Measurements from ENCODE around the gene HIC2.
"Not testable (repeated sequence)": the region's sequence is repeated elsewhere in the genome, so short reads cannot be mapped to it uniquely, and the experiment has no call there.

Gene HIC2

GRCh38 chr22:21435998-21436810 lies 19.0 kb downstream of the HIC2 start:
- not testable (repeated sequence) for DNase-seq

- not testable (repeated sequence) for DNase-seq
These were observed 20.8 kb downstream of the HIC2 start for GRCh38 chr22:21438013-21438412.

GRCh38 chr22:21440018-21440636 lies 23.0 kb downstream of the HIC2 start:
- not testable (repeated sequence) for DNase-seq

GRCh38 chr22:21440676-21441075 lies 23.5 kb downstream of the HIC2 start:
- not testable (repeated sequence) for DNase-seq

- not testable (repeated sequence) for DNase-seq
These were observed 24.0 kb downstream of the HIC2 start for GRCh38 chr22:21441170-21441569.

- not testable (repeated sequence) for DNase-seq
These were observed 25.0 kb downstream of the HIC2 start for GRCh38 chr22:21442123-21442522.

GRCh38 chr22:21442646-21443045 lies 25.5 kb downstream of the HIC2 start:
- peak; percentile 18 for DNase-seq

GRCh38 chr22:21443057-21443734 lies 26.0 kb downstream of the HIC2 start:
- DNase-seq: peak; percentile 46

GRCh38 chr22:21443735-21444421 lies 26.7 kb downstream of the HIC2 start:
- DNase-seq: peak; percentile 43

- DNase-seq: peak; percentile 44
These were observed 27.7 kb downstream of the HIC2 start for GRCh38 chr22:21444701-21445436.

GRCh38 chr22:21445437-21446127 lies 28.4 kb downstream of the HIC2 start:
- no peak for DNase-seq

GRCh38 chr22:21446128-21446826 lies 29.1 kb downstream of the HIC2 start:
- DNase-seq: peak; percentile 51

GRCh38 chr22:21446827-21447690 lies 29.9 kb downstream of the HIC2 start:
- peak; percentile 42 for DNase-seq

GRCh38 chr22:21447694-21448402 lies 30.7 kb downstream of the HIC2 start:
- peak; percentile 54 for DNase-seq

- peak; percentile 50 for DNase-seq
These were observed 31.7 kb downstream of the HIC2 start for GRCh38 chr22:21448627-21449416.

- peak; percentile 46 for DNase-seq
These were observed 32.6 kb downstream of the HIC2 start for GRCh38 chr22:21449531-21450319.

GRCh38 chr22:21450320-21450831 lies 33.2 kb downstream of the HIC2 start:
- DNase-seq: peak; percentile 45

Data from islet precursor cell (in vitro differentiated cells).